Measurements from ENCODE around the gene ALK.

The ALK gene

GRCh38 chr2:29238497-29238896 is 682.9 kb downstream of the ALK start:
- TF ChIP-seq CTCF (IDR thresholded peaks at IDR 0.05; ENCODE audit: borderline replicate concordance, insufficient read depth, low read depth, low read length): peak; percentile 90
- no peak overlapping the region for H3K4me3 ChIP-seq (ENCODE audit: low read depth, low read length)

GRCh38 chr2:29236074-29236473 is 685.3 kb downstream of the ALK start:
- TF ChIP-seq CTCF (IDR thresholded peaks at IDR 0.05; ENCODE audit: borderline replicate concordance, insufficient read depth, low read depth, low read length): no peak
- H3K4me3 ChIP-seq (ENCODE audit: low read depth, low read length): no peak overlapping the region

DNA sequence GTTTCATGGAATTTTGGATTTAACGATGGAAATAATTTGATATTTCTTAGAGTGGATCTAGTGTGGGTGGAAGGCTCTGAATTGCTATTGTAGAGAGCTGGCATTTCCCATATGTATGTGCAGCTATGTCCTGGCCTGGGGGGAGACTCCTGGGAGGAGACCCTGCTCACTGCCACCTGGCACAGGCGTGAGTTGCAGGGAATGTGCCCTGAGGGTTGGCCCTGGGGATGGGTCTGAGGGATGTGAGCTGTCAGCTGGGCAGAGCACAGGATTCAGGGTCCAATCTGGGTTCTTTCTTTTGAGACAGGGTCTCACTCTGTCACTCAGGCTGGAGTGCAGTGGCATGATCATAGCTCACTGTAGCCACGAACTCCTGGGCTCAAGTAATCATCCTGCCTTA is 686.0 kb downstream of the ALK start:
- no peak overlapping the region for H3K4me3 ChIP-seq (ENCODE audit: low read depth, low read length)
- TF ChIP-seq CTCF (IDR thresholded peaks at IDR 0.05; ENCODE audit: borderline replicate concordance, insufficient read depth, low read depth, low read length): no peak

DNA sequence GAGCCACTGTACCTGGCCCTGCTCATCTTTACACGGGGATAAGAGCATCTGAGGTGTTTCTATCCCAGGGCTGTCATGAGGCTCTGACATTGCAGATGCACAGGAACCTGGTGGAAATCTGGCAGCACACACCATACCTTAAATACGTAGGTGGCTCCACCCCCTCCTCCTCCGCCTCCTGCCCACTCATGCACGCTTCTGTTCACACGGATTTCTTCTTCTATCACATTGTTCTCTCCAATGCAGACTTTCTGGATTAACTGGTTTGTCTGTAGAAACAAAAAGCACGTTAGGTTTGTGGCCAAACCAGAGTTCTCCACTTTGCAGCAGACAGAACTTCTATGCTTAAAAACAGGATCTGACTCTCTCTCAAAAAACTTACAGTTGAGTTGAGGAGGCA is 688.0 kb downstream of the ALK start:
- TF ChIP-seq CTCF (IDR thresholded peaks at IDR 0.05; ENCODE audit: borderline replicate concordance, insufficient read depth, low read depth, low read length): no peak
- H3K4me3 ChIP-seq (ENCODE audit: low read depth, low read length): no peak overlapping the region

GRCh38 chr2:29232041-29232440 is 689.3 kb downstream of the ALK start:
- H3K4me3 ChIP-seq (ENCODE audit: low read depth, low read length): no peak overlapping the region
- no peak for TF ChIP-seq CTCF (IDR thresholded peaks at IDR 0.05; ENCODE audit: borderline replicate concordance, insufficient read depth, low read depth, low read length)

- H3K4me3 ChIP-seq (ENCODE audit: low read depth, low read length): no peak overlapping the region
- TF ChIP-seq CTCF (IDR thresholded peaks at IDR 0.05; ENCODE audit: borderline replicate concordance, insufficient read depth, low read depth, low read length): no peak
Observed at GRCh38 chr2:29229640-29230039, 691.7 kb downstream of the ALK start.

GRCh38 chr2:29228947-29229346 is 692.4 kb downstream of the ALK start:
- TF ChIP-seq CTCF (IDR thresholded peaks at IDR 0.05; ENCODE audit: borderline replicate concordance, insufficient read depth, low read depth, low read length): no peak

More at GRCh38 chr2:29228947-29229346, 692.4 kb downstream of the ALK start:
- H3K4me3 ChIP-seq (ENCODE audit: low read depth, low read length): no peak overlapping the region
